Caco-2 (cell line): Measurements from ENCODE around the gene PIGP. TPM values are rescaled to one million over a fixed set of nuclear protein-coding genes. Genes with fewer than 3 reads are reported as not detected.

Experiments used
- BruUV-seq: library from RNA; stranded (reverse); fragments of 400-500 nt; replicated peaks from 2 replicates; lab custom pipeline; 2021; lab: Mats Ljungman, UMichigan
- CTCF ChIA-PET: fragments of 300-600 bp; sonication (Branson Sonifier 250); formaldehyde crosslinking; loops from one replicate; lab custom pipeline; 2022; ENCODE audit warnings: antibody characterized with exemption; lab: Charles Lee
- POLR2A ChIA-PET: fragments of 300-600 bp; sonication (Branson Sonifier 250); formaldehyde crosslinking; loops from one replicate; lab custom pipeline; 2022; ENCODE audit warnings: antibody characterized with exemption; lab: Charles Lee
- DNase-seq, 2 experiments: peaks; one replicate each; pipeline versions ENCODE4 v3.0.0 to v3.0.0-alpha.2; 2020 to 2022
- H3K27me3 ChIP-seq: replicated peaks from 2 replicates; pipeline ENCODE4 v1.6.0; 2011; ENCODE audit warnings: low read length; ENCODE audit not compliant: control insufficient read depth, insufficient read depth
- H3K36me3 ChIP-seq: 2 replicates; pipeline ENCODE4 v1.5.1; 2011; ENCODE audit warnings: low read length; ENCODE audit not compliant: control insufficient read depth, insufficient read depth
- H3K4me1 ChIP-seq: fragments of 250-450 bp; sonication (Bioruptor Pico); 2 replicates; pipeline ENCODE4 v1.5.1; 2020; ENCODE audit warnings: mild to moderate bottlenecking
- H3K4me3 ChIP-seq: 2 replicates; pipeline ENCODE4 v1.5.1; 2011; ENCODE audit warnings: low read depth, mild to moderate bottlenecking, control low read depth, low read length
- H3K9me3 ChIP-seq: fragments of 250-450 bp; sonication (Bioruptor Pico); 2 replicates; pipeline ENCODE4 v1.5.1; 2020; ENCODE audit warnings: mild to moderate bottlenecking, moderate library complexity
- H3K27ac Mint-ChIP-seq: one replicate; pipeline ENCODE4 v1.8.0; 2022; ENCODE audit warnings: mixed read lengths; ENCODE audit not compliant: unreplicated experiment
- H3K27me3 Mint-ChIP-seq: one replicate; pipeline ENCODE4 v1.8.0; 2022; ENCODE audit warnings: mixed read lengths; ENCODE audit not compliant: insufficient read depth, unreplicated experiment
- H3K36me3 Mint-ChIP-seq: one replicate; pipeline ENCODE4 v1.8.0; 2022; ENCODE audit warnings: mild to moderate bottlenecking, mixed read lengths; ENCODE audit not compliant: insufficient read depth, unreplicated experiment
- H3K4me1 Mint-ChIP-seq: one replicate; pipeline ENCODE4 v1.8.0; 2022; ENCODE audit warnings: low read depth, mixed read lengths; ENCODE audit not compliant: unreplicated experiment
- H3K4me3 Mint-ChIP-seq: one replicate; pipeline ENCODE4 v1.8.0; 2022; ENCODE audit warnings: mild to moderate bottlenecking, moderate library complexity, mixed read lengths; ENCODE audit not compliant: unreplicated experiment
- H3K9me3 Mint-ChIP-seq: one replicate; pipeline ENCODE4 v1.8.0; 2022; ENCODE audit warnings: mixed read lengths; ENCODE audit not compliant: unreplicated experiment
- intact Hi-C: fragments of 100-400 bp; cut with micrococcal nuclease; formaldehyde crosslinking; loops from one replicate; pipeline ENCODE4 v1.10.0; 2022; ENCODE audit not compliant: unreplicated experiment
- total RNA-seq: library from RNA; stranded (reverse); gene quantifications from 2 replicates; pipeline ENCODE4 v1.2.3, GENCODE V29; 2022
- TF ChIP-seq, protein P1 (sequence below), 2 experiments: fragments of 200-600 bp in 1 of 2; IDR thresholded peaks; 1 replicate in 1 of 2; 2 replicates in 1 of 2; pipeline versions ENCODE4 v1.5.1 to v1.8.0; 2011 to 2022; ENCODE audit warnings: antibody characterized with exemption in 1 of 2, control low read depth in 1 of 2, inconsistent platforms in 1 of 2, low read depth in 1 of 2, low read length in 1 of 2, mild to moderate bottlenecking in 1 of 2, moderate library complexity in 1 of 2; ENCODE audit not compliant: insufficient read depth in 1 of 2, severe bottlenecking in 1 of 2, unreplicated experiment in 1 of 2

PIGP gene
- total RNA-seq, 1 experiment from 2014 or later = 23.4 TPM

DNA sequence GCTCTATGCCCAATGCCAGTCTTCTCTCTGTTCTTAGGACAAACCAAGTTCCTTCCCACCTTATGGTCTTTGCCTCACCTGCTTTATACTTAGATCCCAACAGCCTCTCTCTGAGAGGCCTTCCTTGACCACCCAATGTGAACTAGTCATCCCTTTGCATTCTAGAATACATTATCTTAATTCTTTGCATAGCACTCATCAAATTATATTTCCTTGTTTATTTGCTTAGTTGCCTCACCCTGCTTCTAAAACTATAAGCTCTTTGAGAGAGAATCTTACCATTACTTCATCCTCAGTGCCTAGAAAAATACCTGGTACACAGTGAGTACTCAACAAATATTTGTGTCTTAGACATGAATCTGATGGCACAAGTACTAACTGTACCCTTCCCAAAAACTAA, 8.0 kb downstream of the PIGP start:
- H3K4me3 Mint-ChIP-seq = no peak overlapping the region
- H3K27me3 ChIP-seq = no peaks in the 10 kb centered on the region
- H3K27me3 Mint-ChIP-seq = no peaks in the 10 kb centered on the region
- no peaks in the 10 kb centered on the region for H3K9me3 Mint-ChIP-seq
- H3K36me3 ChIP-seq = no peaks in the 10 kb centered on the region; the same call in 1 of the 2 replicates
- peaks cover 20% of the 10 kb centered on the region for H3K36me3 Mint-ChIP-seq
- H3K9me3 ChIP-seq = no peaks in the 10 kb centered on the region
- intact Hi-C loops = no loop called here
- H3K4me1 ChIP-seq = peaks cover 12% of the 10 kb centered on the region
- ChIA-PET POLR2A (no interaction called here), CTCF (no interaction called here)
- BruUV-seq = no TSS peak
- DNase-seq = no peak
- no peak overlapping the region for H3K27ac Mint-ChIP-seq
- TF ChIP-seq, protein P1, sequence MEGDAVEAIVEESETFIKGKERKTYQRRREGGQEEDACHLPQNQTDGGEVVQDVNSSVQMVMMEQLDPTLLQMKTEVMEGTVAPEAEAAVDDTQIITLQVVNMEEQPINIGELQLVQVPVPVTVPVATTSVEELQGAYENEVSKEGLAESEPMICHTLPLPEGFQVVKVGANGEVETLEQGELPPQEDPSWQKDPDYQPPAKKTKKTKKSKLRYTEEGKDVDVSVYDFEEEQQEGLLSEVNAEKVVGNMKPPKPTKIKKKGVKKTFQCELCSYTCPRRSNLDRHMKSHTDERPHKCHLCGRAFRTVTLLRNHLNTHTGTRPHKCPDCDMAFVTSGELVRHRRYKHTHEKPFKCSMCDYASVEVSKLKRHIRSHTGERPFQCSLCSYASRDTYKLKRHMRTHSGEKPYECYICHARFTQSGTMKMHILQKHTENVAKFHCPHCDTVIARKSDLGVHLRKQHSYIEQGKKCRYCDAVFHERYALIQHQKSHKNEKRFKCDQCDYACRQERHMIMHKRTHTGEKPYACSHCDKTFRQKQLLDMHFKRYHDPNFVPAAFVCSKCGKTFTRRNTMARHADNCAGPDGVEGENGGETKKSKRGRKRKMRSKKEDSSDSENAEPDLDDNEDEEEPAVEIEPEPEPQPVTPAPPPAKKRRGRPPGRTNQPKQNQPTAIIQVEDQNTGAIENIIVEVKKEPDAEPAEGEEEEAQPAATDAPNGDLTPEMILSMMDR (IDR thresholded peaks at IDR 0.05; ENCODE audit: insufficient read depth in 1 of 2, low read depth in 1 of 2, low read length in 1 of 2, severe bottlenecking in 1 of 2, unreplicated experiment in 1 of 2) = no peak
- H3K4me1 Mint-ChIP-seq = peaks cover 12% of the 10 kb centered on the region
- H3K4me3 ChIP-seq = no peak overlapping the region

DNA sequence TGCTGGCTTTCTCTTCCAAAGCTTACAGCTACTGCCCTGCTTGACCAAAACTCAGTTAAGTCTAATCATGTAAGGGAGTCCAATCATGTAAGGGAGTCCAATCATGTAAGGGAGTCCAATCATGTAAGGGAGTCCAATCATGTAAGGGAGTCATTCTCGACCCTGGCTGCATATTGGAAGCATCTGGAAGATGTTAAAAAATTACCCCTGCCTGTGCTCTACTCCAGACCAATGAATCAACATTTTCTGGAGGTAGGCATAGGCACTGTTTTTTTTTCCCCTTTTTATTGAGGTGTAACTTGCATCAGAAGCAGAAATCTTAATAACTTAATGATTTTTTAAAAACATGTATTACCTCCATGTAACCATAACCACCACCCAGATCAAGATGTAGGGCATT, 9.4 kb downstream of the PIGP start:
- Mint-ChIP-seq H3K27me3 (no peaks in the 10 kb centered on the region), H3K9me3 (no peaks in the 10 kb centered on the region), H3K4me3 (no peak overlapping the region), H3K27ac (no peak overlapping the region), H3K36me3 (peaks cover 14% of the 10 kb centered on the region), H3K4me1 (peaks cover 12% of the 10 kb centered on the region)
- Histone ChIP-seq H3K4me1 (peaks cover 13% of the 10 kb centered on the region), H3K9me3 (no peaks in the 10 kb centered on the region), H3K4me3 (no peak overlapping the region), H3K27me3 (no peaks in the 10 kb centered on the region), H3K36me3 (no peaks in the 10 kb centered on the region)
- BruUV-seq = no TSS peak
- no peak for DNase-seq
- POLR2A ChIA-PET = no interaction called here
- CTCF ChIA-PET = no interaction called here
- intact Hi-C loops = no loop called here
- TF ChIP-seq, protein P1 (IDR thresholded peaks at IDR 0.05; ENCODE audit: insufficient read depth in 1 of 2, low read depth in 1 of 2, low read length in 1 of 2, severe bottlenecking in 1 of 2, unreplicated experiment in 1 of 2) = no peak

DNA sequence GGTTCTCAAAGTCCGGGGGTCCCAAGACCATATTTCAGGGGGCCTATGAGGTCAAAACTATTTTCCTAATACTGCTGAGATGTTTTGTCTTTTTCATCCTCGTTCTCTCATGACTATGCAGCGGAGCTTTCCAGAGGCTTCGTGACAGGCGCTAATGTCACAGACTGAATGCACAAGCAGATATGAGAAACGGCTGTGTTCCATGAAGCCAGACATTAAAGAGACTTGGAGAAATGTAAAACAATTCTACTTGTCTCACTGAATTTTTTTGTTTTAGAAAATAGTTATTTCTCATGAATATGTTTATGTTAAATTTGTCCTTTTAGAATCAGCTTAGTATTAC, 10.3 kb downstream of the PIGP start:
- Histone ChIP-seq H3K36me3 (no peaks in the 10 kb centered on the region), H3K4me1 (peaks cover 13% of the 10 kb centered on the region), H3K4me3 (no peak overlapping the region), H3K27me3 (no peaks in the 10 kb centered on the region), H3K9me3 (no peaks in the 10 kb centered on the region)
- ChIA-PET POLR2A (no interaction called here), CTCF (no interaction called here)
- TF ChIP-seq, protein P1 (IDR thresholded peaks at IDR 0.05; ENCODE audit: insufficient read depth in 1 of 2, low read depth in 1 of 2, low read length in 1 of 2, severe bottlenecking in 1 of 2, unreplicated experiment in 1 of 2) = no peak
- Mint-ChIP-seq H3K9me3 (no peaks in the 10 kb centered on the region), H3K4me1 (peaks cover 12% of the 10 kb centered on the region), H3K27ac (no peak overlapping the region), H3K27me3 (no peaks in the 10 kb centered on the region), H3K36me3 (peaks cover 5% of the 10 kb centered on the region), H3K4me3 (no peak overlapping the region)
- intact Hi-C loops = no loop called here
- no TSS peak for BruUV-seq
- DNase-seq = no peak
